Left lobe of liver (tissue), 2 donors: ENCODE results near the gene TWNK. TPM values are rescaled to one million over a fixed set of nuclear protein-coding genes. Genes with fewer than 3 reads are reported as not detected.
A peak's percentile ranks its signal among the peaks of the same experiment; 100 is the strongest.
"Not testable (repeated sequence)": the region's sequence is repeated elsewhere in the genome, so short reads cannot be mapped to it uniquely, and the experiment has no call there.

Experiments used
- ATAC-seq: fragments of 200-7000 bp; cut with Tn5 transposase; one replicate; pipeline ENCODE4 v1.9.1; 2020; ENCODE audit warnings: mild to moderate bottlenecking, moderate library complexity
- DNase-seq: peaks from one replicate; pipeline ENCODE4 v3.0.0-alpha.2; 2020; ENCODE audit warnings: low spot score
- total RNA-seq: library from RNA; stranded (reverse); gene quantifications from one replicate; pipeline ENCODE4 v1.2.1, GENCODE V29; 2021
- donor health status: DM: no; HTN: no; CAD: no; lungs with moderate emphysema.
- donor health status: DM: no; HTN: yes; CAD: no.

The TWNK gene
- total RNA-seq, 1 donor from 2014 or later: 3.2 TPM

- DNase-seq: no peak
- no peak for ATAC-seq
These were observed 39.9 kb downstream of the TWNK start for GRCh38 chr10:101027106-101027720.

GRCh38 chr10:101028446-101029337 lies 41.3 kb downstream of the TWNK start:
- no peak for DNase-seq

GRCh38 chr10:101029520-101030295 lies 42.4 kb downstream of the TWNK start:
- no peak for ATAC-seq
- no peak for DNase-seq

More at GRCh38 chr10:101028446-101029337, 41.3 kb downstream of the TWNK start:
- ATAC-seq: no peak

GRCh38 chr10:101030496-101031127 lies 43.3 kb downstream of the TWNK start:
- ATAC-seq: no peak

GRCh38 chr10:101031128-101031795 lies 43.9 kb downstream of the TWNK start, which contains the start of the genes PDZD7 and SFXN3:
PDZD7 (minus strand) TSS chr10:101031129; CDS start chr10:101030219, 910 bp downstream.
SFXN3 (plus strand) TSS chr10:101031234; CDS start chr10:101034695, 3,461 bp downstream.
- DNase-seq (peak; percentile 98), ATAC-seq (peak; percentile 95)

More at GRCh38 chr10:101030496-101031127, 43.3 kb downstream of the TWNK start:
- DNase-seq: no peak

GRCh38 chr10:101031796-101032636 lies 44.7 kb downstream of the TWNK start:
- peak; percentile 33 for ATAC-seq
- DNase-seq: peak; percentile 69

GRCh38 chr10:101032637-101033224 lies 45.4 kb downstream of the TWNK start:
- DNase-seq (no peak), ATAC-seq (peak; percentile 6)

- DNase-seq: no peak
These were observed 45.9 kb downstream of the TWNK start for GRCh38 chr10:101033276-101033675.

GRCh38 chr10:101034404-101034803 lies 47.1 kb downstream of the TWNK start:
- ATAC-seq, DNase-seq: not testable (repeated sequence)

More at GRCh38 chr10:101033276-101033675, 45.9 kb downstream of the TWNK start:
- no peak for ATAC-seq

GRCh38 chr10:101035314-101035713 lies 48.0 kb downstream of the TWNK start:
- DNase-seq (no peak), ATAC-seq (no peak)

GRCh38 chr10:101035916-101036702 lies 48.8 kb downstream of the TWNK start:
- DNase-seq (no peak), ATAC-seq (no peak)

GRCh38 chr10:101036726-101037125 lies 49.4 kb downstream of the TWNK start:
- no peak for DNase-seq
- ATAC-seq: no peak

- no peak for ATAC-seq
These were observed 51.1 kb downstream of the TWNK start for GRCh38 chr10:101038484-101038883.

GRCh38 chr10:101040061-101040460 lies 52.7 kb downstream of the TWNK start:
- DNase-seq (no peak), ATAC-seq (no peak)

More at GRCh38 chr10:101038484-101038883, 51.1 kb downstream of the TWNK start:
- DNase-seq: no peak

GRCh38 chr10:101040851-101041250 lies 53.5 kb downstream of the TWNK start:
- DNase-seq: no peak
- ATAC-seq: no peak

GRCh38 chr10:101041252-101041761 lies 54.0 kb downstream of the TWNK start:
- peak; percentile 80 for DNase-seq
- peak; percentile 72 for ATAC-seq

- ATAC-seq (no peak), DNase-seq (no peak)
These were observed 54.8 kb downstream of the TWNK start for GRCh38 chr10:101042118-101042517.
